HepG2 (cell line): ENCODE measurements around the gene TRPC4AP. TPM values are rescaled to one million over a fixed set of nuclear protein-coding genes. Genes with fewer than 3 reads are reported as not detected.

ENCODE experiments used
- ATAC-seq: fragments of 200-7000 bp; cut with Tn5 transposase; 3 replicates; pipeline ENCODE4 v1.9.1; 2020; ENCODE audit warnings: mild to moderate bottlenecking, moderate library complexity
- BruUV-seq: library from RNA; stranded (reverse); fragments of 400-500 nt; replicated peaks from 2 replicates; lab custom pipeline; 2021; lab: Mats Ljungman, UMichigan
- CTCF ChIA-PET: fragments of 300-600 bp; formaldehyde crosslinking; extraction: SDS; loops from one replicate; lab custom pipeline; 2021; ENCODE audit warnings: low total read pairs, inconsistent platforms, low intra/inter-chr PET ratio; lab: Yijun Ruan, JAX
- POLR2A ChIA-PET: fragments of 350-600 bp; sonication (Branson Sonifier 250); formaldehyde crosslinking; loops from one replicate; lab custom pipeline; 2020; ENCODE audit warnings: antibody characterized with exemption, inconsistent platforms; lab: Yijun Ruan, JAX
- DNase-seq: peaks from one replicate; pipeline ENCODE4 v3.0.0-alpha.2; 2015; ENCODE audit warnings: low spot score
- FAIRE-seq: peaks from 3 replicates; lab custom pipeline; 2011; peaks lifted over from hg19 to GRCh38; lab: Jason Lieb, UNC
- H2AFZ ChIP-seq: one replicate; pipeline ENCODE4 v1.6.1; 2011; ENCODE audit warnings: low read length, inconsistent platforms
- H3K27ac ChIP-seq: fragments of 300-600 bp; 3 replicates; pipeline ENCODE4 v1.8.0; 2011; ENCODE audit warnings: mixed run types, mild to moderate bottlenecking, mixed read lengths, low read length, inconsistent platforms; ENCODE audit not compliant: insufficient read depth; ENCODE audit errors: extremely low read length
- H3K27me3 ChIP-seq, 2 experiments: fragments of 200-600 bp in 1 of 2; 2 replicates in 1 of 2; 3 replicates in 1 of 2; pipeline versions ENCODE4 v1.6.0 to v1.8.0; 2011; ENCODE audit warnings: low read length in 2 of 2, mild to moderate bottlenecking in 2 of 2, moderate library complexity in 2 of 2, inconsistent platforms in 1 of 2; ENCODE audit not compliant: insufficient read depth in 2 of 2, control insufficient read depth in 1 of 2
- H3K36me3 ChIP-seq, 2 experiments: fragments of 200-600 bp in 1 of 2; replicated peaks in 1 of 2; 2 replicates in 1 of 2; 3 replicates in 1 of 2; pipeline versions ENCODE4 v1.5.1 to v1.8.0; 2011; ENCODE audit warnings: low read length in 2 of 2, inconsistent platforms in 1 of 2; ENCODE audit not compliant: insufficient read depth in 2 of 2, control insufficient read depth in 1 of 2
- H3K4me1 ChIP-seq: 2 replicates; pipeline ENCODE4 v1.5.1; 2012; ENCODE audit warnings: low read length, inconsistent platforms; ENCODE audit not compliant: insufficient read depth
- H3K4me2 ChIP-seq: 2 replicates; pipeline ENCODE4 v1.6.0; 2011; ENCODE audit warnings: low read depth, low read length, inconsistent platforms
- H3K4me3 ChIP-seq, 3 experiments: fragments of 200-600 bp in 1 of 3; sonication (generic), shearing (Covaris generic) in 1 of 3; replicated peaks in 1 of 3; 2 replicates each; pipeline ENCODE4 v1.5.1; 2011 to 2016; ENCODE audit warnings: low read length in 3 of 3, inconsistent platforms in 2 of 3, low read depth in 2 of 3, mild to moderate bottlenecking in 2 of 3, control low read depth in 1 of 3, mixed read lengths in 1 of 3; ENCODE audit not compliant: insufficient read depth in 1 of 3
- H3K79me2 ChIP-seq: one replicate; pipeline ENCODE4 v1.6.1; 2011; ENCODE audit warnings: low read length, inconsistent platforms; ENCODE audit not compliant: insufficient read depth
- H3K9ac ChIP-seq: 2 replicates; pipeline ENCODE4 v1.6.0; 2011; ENCODE audit warnings: mild to moderate bottlenecking, low read depth, low read length, inconsistent platforms; ENCODE audit not compliant: insufficient read depth
- H3K9me3 ChIP-seq: 2 replicates; pipeline ENCODE4 v1.5.1; 2012; ENCODE audit warnings: mild to moderate bottlenecking, low read length
- H4K20me1 ChIP-seq: 2 replicates; pipeline ENCODE4 v1.6.0; 2011; ENCODE audit warnings: inconsistent platforms, mild to moderate bottlenecking, low read length, moderate library complexity; ENCODE audit not compliant: insufficient read depth
- MAZ ChIP-seq, 2 experiments: sonication (generic) in 1 of 2; formaldehyde crosslinking in 1 of 2; IDR thresholded peaks; 2 replicates each; pipeline versions ENCODE4 v1.5.0 to v1.6.1; 2012 to 2020; ENCODE audit warnings: low read depth in 2 of 2, mild to moderate bottlenecking in 2 of 2, borderline replicate concordance in 1 of 2, improper control_type of control experiment in 1 of 2, low read length in 1 of 2, missing genetic modification reagents in 1 of 2, moderate library complexity in 1 of 2
- POLR2A ChIP-seq, 2 experiments: IDR thresholded peaks; 2 replicates each; pipeline ENCODE4 v1.6.1; 2011; ENCODE audit warnings: low read depth in 2 of 2, low read length in 2 of 2, mild to moderate bottlenecking in 1 of 2, moderate library complexity in 1 of 2; ENCODE audit not compliant: insufficient read depth in 1 of 2
- RBFOX2 ChIP-seq: fragments of 200-400 bp; formaldehyde crosslinking; IDR thresholded peaks from 2 replicates; pipeline ENCODE4 v1.6.1; 2017; ENCODE audit warnings: low read depth, mild to moderate bottlenecking, low read length
- THYN1 ChIP-seq: sonication (generic); formaldehyde crosslinking; IDR thresholded peaks from 2 replicates; pipeline ENCODE4 v1.8.1; 2023; ENCODE audit warnings: low read depth, mild to moderate bottlenecking, moderate library complexity, missing genetic modification reagents, borderline replicate concordance
- ZNF407 ChIP-seq: sonication (generic); formaldehyde crosslinking; IDR thresholded peaks from one replicate; pipeline ENCODE4 v1.5.1; 2020; ENCODE audit warnings: mild to moderate bottlenecking, missing genetic modification reagents; ENCODE audit errors: not compliant biosample characterization
- WGBS: methylation state at CpG from one replicate; pipeline ENCODE4 v1.1.6; 2017; ENCODE audit warnings: low lambda C conversion rate; 5-methylcytosine and 5-hydroxymethylcytosine counted together
- in situ Hi-C: cut with HindIII; loops from 2 replicates; pipeline ENCODE4 v1.10.0; 2017; ENCODE audit warnings: low pct_unique_long_range_greater_than_20kb; ENCODE audit not compliant: extremely low pct_ligation_motif_present
- intact Hi-C: fragments of 100-400 bp; cut with micrococcal nuclease; formaldehyde crosslinking; loops from one replicate; pipeline ENCODE4 v1.10.0; 2022; ENCODE audit not compliant: unreplicated experiment
- polyA plus RNA-seq, 8 experiments: library from polyadenylated mRNA; depleted of rRNA in 3 of 8; stranded (reverse) in 7 of 8; unstranded in 1 of 8; fragments of >200 nt; fragmentation: Illumina TruSeq in 4 of 8; extraction: Trizol in 4 of 8; gene quantifications; 2 replicates each; pipeline versions ENCODE4 v1.2.1 to v1.2.3, GENCODE V29; 2011 to 2016; ENCODE audit warnings: low read depth in 4 of 8, missing spikeins in 1 of 8, mixed read lengths in 1 of 8; ENCODE audit not compliant: insufficient read depth in 1 of 8
- total RNA-seq, 5 experiments: library from RNA; depleted of rRNA; stranded (reverse); fragments of >200 nt; fragmentation: Illumina TruSeq; extraction: Trizol; gene quantifications; 2 replicates each; pipeline ENCODE4 v1.2.3, GENCODE V29; 2016; ENCODE audit warnings: low read depth in 1 of 5

Gene TRPC4AP
- total and polyA plus RNA-seq, 2 of the 13 experiments (the other 11 are each of a cell fraction or from before 2014, with no cell fraction given) = 136 to 137 TPM

- Histone ChIP-seq H3K4me1 (peaks cover 53% of the 10 kb centered on the region), H4K20me1 (peaks cover 52% of the 10 kb centered on the region), H2AFZ (no peak overlapping the region), H3K9ac (no peak overlapping the region), H3K4me2 (peak overlapping the region; percentile 17; the same call in 1 of the 2 replicates), H3K79me2 (peaks cover 80% of the 10 kb centered on the region), H3K9me3 (no peaks in the 10 kb centered on the region), H3K27ac (no peak overlapping the region), H3K27me3 (peaks cover 0 to 4% of the 10 kb centered on the region in 2 experiments; a peak in 1 of 5 replicates), H3K4me3 (no peak overlapping the region), H3K36me3 (peaks cover 9 to 19% of the 10 kb centered on the region in 2 experiments)
- ChIA-PET POLR2A (no interaction called here), CTCF (no interaction called here)
- TF ChIP-seq RBFOX2 (peak; percentile 54), THYN1 (CRISPR knock-in tag) (no peak), MAZ (IDR thresholded peaks at IDR 0.05; ENCODE audit: borderline replicate concordance, low read depth, low read length) (no peak), MAZ (CRISPR knock-in tag; IDR thresholded peaks at IDR 0.05; ENCODE audit: low read depth) (0 out of 2 replicates have a peak, but pooled peaks have one; percentile 28), ZNF407 (CRISPR knock-in tag) (no peak), POLR2A (IDR thresholded peaks at IDR 0.05; ENCODE audit: insufficient read depth in 1 of 2, low read depth in 2 of 2, low read length in 2 of 2) (no peak)
- 98% methylated on average over 2 of the region's 2 CpGs for WGBS
- BruUV-seq = no TSS peak
- DNase-seq = no peak
- intact Hi-C loops (no loop called here), in situ Hi-C loops (no loop called here)
- no peak for FAIRE-seq
- no peak for ATAC-seq
Measured at GRCh38 chr20:35088231-35089145, 4.1 kb downstream of the TRPC4AP start.
